HG03039 (cell line): ENCODE results near the gene TMBIM4.
"Not testable (repeated sequence)": the region's sequence is repeated elsewhere in the genome, so short reads cannot be mapped to it uniquely, and the experiment has no call there.

Experiments used
- ATAC-seq: cut with Tn5 transposase; IDR thresholded peaks from one replicate; pipeline ENCODE4 v1.9.1; 2021; ENCODE audit warnings: mild to moderate bottlenecking, moderate library complexity; ENCODE audit not compliant: unreplicated experiment

TMBIM4 gene

GRCh38 chr12:66187036-66187435 lies 17.2 kb upstream of the TMBIM4 start:
- ATAC-seq = no peak

DNA sequence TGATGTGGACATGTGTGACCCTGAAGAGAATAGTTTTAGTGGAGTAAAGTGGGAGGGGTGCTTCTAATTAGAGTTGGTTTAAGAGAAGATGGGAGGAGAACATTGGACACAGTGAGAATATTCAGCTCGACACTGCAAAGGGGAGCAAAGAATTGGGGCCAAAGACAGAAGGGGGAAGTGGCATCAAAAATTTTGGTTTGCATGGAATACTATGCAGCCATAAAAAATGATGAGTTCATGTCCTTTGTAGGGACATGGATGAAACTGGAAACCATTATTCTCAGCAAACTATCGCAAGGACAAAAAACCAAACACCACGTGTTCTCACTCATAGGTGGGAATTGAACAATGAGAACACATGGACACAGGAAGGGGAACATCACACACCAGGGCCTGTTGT lies 15.0 kb upstream of the TMBIM4 start:
- not testable (repeated sequence) for ATAC-seq

GRCh38 chr12:66182956-66183355 lies 13.2 kb upstream of the TMBIM4 start:
- no peak for ATAC-seq

- no peak for ATAC-seq
Observed at GRCh38 chr12:66176105-66176900, 6.5 kb upstream of the TMBIM4 start.

- ATAC-seq = not testable (repeated sequence)
Observed at GRCh38 chr12:66174391-66175325, 4.9 kb upstream of the TMBIM4 start.

GRCh38 chr12:66170606-66171005 lies 810 bp upstream of the TMBIM4 start:
- ATAC-seq = no peak

GRCh38 chr12:66168410-66168809 lies 1.4 kb downstream of the TMBIM4 start:
- ATAC-seq = no peak

- no peak for ATAC-seq
Observed at GRCh38 chr12:66166561-66166960, 3.2 kb downstream of the TMBIM4 start.

DNA sequence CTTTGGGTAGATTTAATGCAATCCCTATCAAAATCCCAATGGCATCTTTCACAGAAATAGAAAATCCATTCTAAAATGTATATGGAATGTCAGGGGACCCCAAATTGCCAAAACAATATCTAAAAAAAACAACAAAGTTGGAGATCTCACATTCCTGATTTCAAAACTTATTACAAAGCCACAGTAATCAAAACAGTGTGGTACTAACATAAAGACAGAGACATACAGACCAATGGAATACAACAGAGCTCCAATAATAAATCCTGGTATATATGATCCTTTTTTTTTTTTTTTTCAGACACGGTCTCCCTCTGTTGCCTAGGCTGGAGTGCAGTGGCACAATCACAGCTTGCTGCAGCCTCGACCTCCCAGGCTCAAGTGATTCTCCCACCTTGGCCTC lies 4.7 kb downstream of the TMBIM4 start:
- no peak for ATAC-seq

GRCh38 chr12:66164349-66164821 lies 5.4 kb downstream of the TMBIM4 start:
- ATAC-seq = no peak

DNA sequence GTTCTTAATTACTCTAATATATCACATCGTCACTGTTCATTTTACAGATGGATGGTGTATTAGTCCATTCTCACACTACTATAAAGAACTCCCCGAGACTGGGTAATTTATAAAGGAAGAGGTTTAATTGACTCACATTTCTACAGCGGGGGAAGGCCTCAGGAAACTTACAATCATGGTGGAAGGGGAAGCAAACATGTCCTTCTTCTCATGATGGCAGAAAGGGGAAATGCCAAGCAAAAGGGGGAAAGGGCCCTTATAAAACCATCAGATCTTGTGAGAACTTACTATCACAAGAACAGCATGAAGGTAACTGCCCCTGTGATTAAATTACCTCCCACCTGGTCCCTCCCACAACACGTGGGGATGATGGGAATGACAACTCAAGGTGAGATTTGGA lies 6.5 kb downstream of the TMBIM4 start:
- ATAC-seq = no peak

GRCh38 chr12:66162701-66163100 lies 7.1 kb downstream of the TMBIM4 start:
- no peak for ATAC-seq

- no peak for ATAC-seq
Observed at GRCh38 chr12:66160704-66161103, 9.1 kb downstream of the TMBIM4 start.

GRCh38 chr12:66159123-66159522 lies 10.7 kb downstream of the TMBIM4 start:
- no peak for ATAC-seq

- ATAC-seq = no peak
Observed at GRCh38 chr12:66156654-66157053, 13.1 kb downstream of the TMBIM4 start.

GRCh38 chr12:66154776-66155175 lies 15.0 kb downstream of the TMBIM4 start:
- ATAC-seq = no peak

- ATAC-seq = no peak
Observed at GRCh38 chr12:66152732-66153131, 17.1 kb downstream of the TMBIM4 start.

- no peak for ATAC-seq
Observed at GRCh38 chr12:66149702-66150398, 19.9 kb downstream of the TMBIM4 start.

- ATAC-seq = no peak
Observed at GRCh38 chr12:66144791-66145754, 24.7 kb downstream of the TMBIM4 start.

- no peak for ATAC-seq
Observed at GRCh38 chr12:66143868-66144267, 25.9 kb downstream of the TMBIM4 start.
